GM21529 (cell line): ENCODE results near the gene KDM4B.
"Not testable (repeated sequence)": the region's sequence is repeated elsewhere in the genome, so short reads cannot be mapped to it uniquely, and the experiment has no call there.

Experiments
- ATAC-seq: cut with Tn5 transposase; IDR thresholded peaks from one replicate; pipeline ENCODE4 v1.9.1; 2021; ENCODE audit not compliant: unreplicated experiment

The KDM4B gene

GRCh38 chr19:5147074-5147977 is 178.4 kb downstream of the KDM4B start:
- no peak for ATAC-seq

GRCh38 chr19:5147978-5148793 is 179.3 kb downstream of the KDM4B start:
- ATAC-seq, result no peak

DNA sequence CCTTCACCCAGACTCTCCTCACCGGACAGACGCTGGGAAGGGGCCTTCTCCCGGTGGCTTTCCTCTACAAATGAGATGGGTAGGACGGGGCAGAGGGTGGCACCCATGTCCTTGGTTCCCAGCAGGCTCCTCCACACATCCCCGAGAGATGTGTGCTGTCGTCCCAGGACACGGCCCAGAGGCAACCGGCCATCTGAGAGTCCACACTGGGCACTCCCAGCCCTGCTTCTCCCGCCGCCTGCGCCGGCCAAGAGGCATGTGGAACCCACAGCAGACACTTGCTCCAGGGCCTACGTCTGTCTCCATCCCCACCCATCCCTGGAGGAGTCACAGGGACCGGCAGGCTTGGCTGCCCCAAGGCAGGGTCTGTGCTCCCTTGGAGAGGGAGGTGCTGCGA is 179.9 kb downstream of the KDM4B start:
- ATAC-seq, result no peak

DNA sequence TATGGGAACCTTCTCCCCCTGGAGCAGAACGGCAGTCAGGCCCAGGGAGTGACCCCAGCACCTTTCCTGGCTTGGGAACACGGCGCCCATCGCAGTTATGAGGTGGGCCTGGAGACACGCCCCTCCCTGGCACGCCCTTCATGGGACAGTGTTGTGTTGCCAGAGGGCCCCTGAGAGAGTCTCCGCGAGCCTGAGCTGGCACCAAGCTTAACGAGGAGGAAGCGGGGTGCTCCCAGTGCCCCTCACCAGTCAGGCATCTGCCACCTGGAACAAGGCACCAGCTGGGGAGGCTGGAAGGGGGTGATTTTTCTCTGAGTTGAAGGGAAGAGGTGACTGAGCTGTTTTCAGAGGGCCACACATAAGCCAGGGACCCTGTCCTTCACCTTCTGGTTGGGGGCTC is 180.6 kb downstream of the KDM4B start:
- no peak for ATAC-seq

- no peak for ATAC-seq
These were observed 181.3 kb downstream of the KDM4B start for GRCh38 chr19:5149932-5150901.

DNA sequence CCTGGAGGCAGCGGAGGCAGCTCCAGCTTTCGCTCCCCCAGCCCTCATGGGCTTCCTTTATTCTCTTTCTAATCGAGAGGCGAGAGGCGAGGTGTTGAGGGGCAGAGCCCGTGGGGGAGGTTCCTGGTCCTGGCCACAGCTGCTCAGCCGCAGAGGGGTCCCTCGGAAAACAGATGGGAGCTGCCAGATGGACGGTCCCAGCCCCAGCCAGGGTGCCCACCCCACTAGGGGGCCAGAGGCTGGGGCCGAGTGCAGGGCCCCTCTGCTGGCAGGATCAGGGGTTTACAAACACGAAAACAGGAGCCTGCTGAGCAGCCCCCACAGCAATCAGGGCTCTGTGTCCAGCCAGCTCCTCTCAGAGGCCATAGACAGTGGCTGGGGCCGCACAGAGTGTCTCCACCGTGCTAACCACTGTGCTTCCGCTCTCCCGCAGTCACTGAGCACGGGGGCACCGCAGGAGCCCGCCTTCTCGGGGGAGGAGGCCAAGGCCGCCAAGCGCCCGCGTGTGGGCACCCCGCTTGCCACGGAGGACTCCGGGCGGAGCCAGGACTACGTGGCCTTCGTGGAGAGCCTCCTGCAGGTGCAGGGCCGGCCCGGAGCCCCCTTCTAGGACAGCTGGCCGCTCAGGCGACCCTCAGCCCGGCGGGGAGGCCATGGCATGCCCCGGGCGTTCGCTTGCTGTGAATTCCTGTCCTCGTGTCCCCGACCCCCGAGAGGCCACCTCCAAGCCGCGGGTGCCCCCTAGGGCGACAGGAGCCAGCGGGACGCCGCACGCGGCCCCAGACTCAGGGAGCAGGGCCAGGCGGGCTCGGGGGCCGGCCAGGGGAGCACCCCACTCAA is 182.2 kb downstream of the KDM4B start:
- ATAC-seq, result no peak

GRCh38 chr19:5152013-5152763 is 183.3 kb downstream of the KDM4B start:
- no peak for ATAC-seq

GRCh38 chr19:5152767-5153532 is 184.0 kb downstream of the KDM4B start:
- no peak for ATAC-seq

- no peak for ATAC-seq
These were observed 184.8 kb downstream of the KDM4B start for GRCh38 chr19:5153601-5154128.

DNA sequence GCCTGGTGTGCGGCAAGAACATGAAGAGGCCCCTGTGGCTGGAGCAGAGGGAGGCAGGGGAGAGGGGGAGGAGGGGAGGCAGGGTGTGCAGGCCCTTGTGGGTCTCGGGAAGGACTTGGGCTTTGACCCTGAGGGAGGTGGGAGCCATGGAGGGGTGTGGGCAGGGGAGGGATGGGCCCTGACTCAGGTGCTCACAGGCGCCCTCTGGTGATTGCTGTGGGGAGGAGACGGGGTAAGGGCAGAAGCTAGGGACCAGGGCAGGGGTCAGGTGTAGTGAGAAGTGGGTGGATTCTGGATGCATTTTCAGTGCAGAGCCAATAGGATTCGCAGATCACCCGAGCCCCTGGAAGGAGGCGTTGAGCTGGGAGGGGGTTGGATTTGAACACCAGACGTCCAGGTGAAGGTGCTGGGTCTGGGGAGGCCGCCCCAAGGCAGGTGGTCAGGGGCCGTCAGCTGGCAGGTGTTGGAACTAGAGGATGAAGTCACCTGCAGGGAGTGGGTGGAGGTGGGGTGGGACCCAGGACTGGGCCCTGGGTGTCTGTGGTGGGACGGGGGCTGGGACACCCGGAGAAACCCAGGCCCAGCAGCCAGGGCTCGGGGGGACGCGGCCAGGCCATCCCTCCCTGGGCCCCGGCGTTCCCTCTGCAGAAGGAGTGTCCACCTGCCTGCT is 185.4 kb downstream of the KDM4B start:
- no peak for ATAC-seq

DNA sequence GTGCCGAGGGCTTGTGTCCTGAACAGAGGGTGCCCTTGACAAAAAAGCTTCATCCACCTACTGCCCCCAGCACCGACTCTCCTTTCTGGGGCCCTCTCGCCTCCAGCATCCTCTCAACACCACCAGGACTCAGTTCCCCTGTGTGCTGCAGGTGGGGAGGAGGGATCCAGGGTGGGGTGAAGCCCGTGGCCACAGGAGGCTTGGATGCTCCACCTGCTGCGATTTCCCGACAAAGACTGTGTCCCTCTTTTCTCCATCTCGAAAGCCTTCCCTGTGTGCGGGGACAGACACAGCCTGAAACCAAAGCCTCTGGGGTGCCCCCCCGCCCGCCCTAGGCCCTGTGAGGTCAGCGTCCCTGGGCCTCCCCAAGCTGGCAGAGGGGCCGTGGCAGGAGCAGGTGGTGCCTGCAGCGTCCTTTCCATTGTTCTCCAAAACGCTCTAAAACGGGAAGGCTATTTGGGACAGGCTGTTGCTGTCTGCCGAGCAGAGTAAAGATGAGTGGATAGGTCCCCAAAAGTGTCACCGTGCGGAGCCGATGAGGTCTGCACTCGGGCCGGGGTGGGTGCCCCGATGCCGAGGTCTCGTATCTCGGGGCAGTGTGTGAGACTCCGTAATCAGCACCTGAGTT is 186.0 kb downstream of the KDM4B start:
- no peak for ATAC-seq

GRCh38 chr19:5155586-5156210 is 186.8 kb downstream of the KDM4B start:
- ATAC-seq, result no peak

DNA sequence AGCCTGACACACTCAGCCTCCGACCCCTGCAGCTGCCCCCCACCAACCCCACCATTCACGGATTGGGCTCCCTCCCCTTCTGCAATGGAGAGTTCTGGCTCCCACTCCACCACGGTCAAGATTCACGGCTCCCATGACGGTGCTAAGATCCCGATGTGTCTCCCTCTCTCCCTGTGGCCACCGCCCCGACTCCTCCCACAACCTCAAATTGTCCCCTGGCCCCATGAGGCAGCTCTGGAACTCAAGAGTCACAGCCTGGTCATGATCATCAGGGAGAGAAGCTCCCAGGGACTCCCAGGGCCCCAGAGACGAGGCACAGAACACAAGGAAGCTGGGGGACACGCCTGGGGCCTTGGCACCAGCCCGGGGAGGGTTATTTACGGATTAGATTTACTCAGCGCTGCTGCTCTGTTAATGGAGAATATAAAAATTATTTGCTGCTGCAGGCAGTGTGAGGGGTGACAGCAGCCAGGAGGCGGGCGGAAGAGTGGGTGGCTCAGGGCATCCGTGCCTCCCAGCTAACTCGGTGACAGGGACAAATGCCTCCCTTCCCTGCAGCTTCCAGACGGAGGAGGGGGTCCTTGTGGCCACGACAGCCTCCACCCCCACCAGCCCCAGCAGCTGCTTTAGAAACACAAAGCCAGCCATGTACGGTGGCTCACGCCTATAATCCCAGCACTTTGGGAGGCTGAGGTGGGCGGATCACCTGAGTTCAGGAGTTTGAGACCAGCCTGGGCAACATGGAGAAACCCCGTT is 187.5 kb downstream of the KDM4B start:
- no peak for ATAC-seq

- no peak for ATAC-seq
These were observed 188.3 kb downstream of the KDM4B start for GRCh38 chr19:5157186-5157585.

GRCh38 chr19:5158549-5159134 is 189.7 kb downstream of the KDM4B start:
- not testable (repeated sequence) for ATAC-seq
